Testis (tissue), 2 donors: Measurements from ENCODE around the gene UGT3A2.

Experiments
- CTCF ChIP-seq, 3 experiments: fragments of 450-650 bp in 2 of 3; fragments of 200-600 bp in 1 of 3; sonication (generic) in 1 of 3; IDR thresholded peaks; one replicate each; pipeline ENCODE4 v1.5.1; 2016 to 2019; ENCODE audit warnings: antibody characterized with exemption in 3 of 3, mild to moderate bottlenecking in 2 of 3, moderate library complexity in 1 of 3
- POLR2A ChIP-seq: fragments of 450-650 bp; IDR thresholded peaks from one replicate; pipeline ENCODE4 v1.6.1; 2017; ENCODE audit warnings: antibody characterized with exemption, mild to moderate bottlenecking, moderate library complexity

- TF ChIP-seq CTCF (IDR thresholded peaks at IDR 0.05), result no peak
- TF ChIP-seq POLR2A, result no peak
Measured at GRCh38 chr5:36007366-36007765, 59.3 kb downstream of the UGT3A2 start.
